Globus pallidus (tissue), 1 donor: Measurements from ENCODE around the gene ENGASE.
"Not testable (repeated sequence)": the region's sequence is repeated elsewhere in the genome, so short reads cannot be mapped to it uniquely, and the experiment has no call there.

Experiments
- DNase-seq: peaks from one replicate; pipeline ENCODE4 v3.0.0-alpha.2; 2015; ENCODE audit warnings: low spot score

The ENGASE gene

GRCh38 chr17:79053251-79053925 lies 21.2 kb upstream of the ENGASE start:
- DNase-seq, result no peak

GRCh38 chr17:79054200-79054960 lies 20.2 kb upstream of the ENGASE start:
- DNase-seq, result no peak

- DNase-seq, result no peak
These were observed 19.4 kb upstream of the ENGASE start for GRCh38 chr17:79055197-79055596.

GRCh38 chr17:79057737-79058385 lies 16.8 kb upstream of the ENGASE start:
- DNase-seq, result no peak

GRCh38 chr17:79062691-79063090 lies 11.9 kb upstream of the ENGASE start:
- no peak for DNase-seq

- DNase-seq, result no peak
These were observed 10.6 kb upstream of the ENGASE start for GRCh38 chr17:79064026-79064425.

GRCh38 chr17:79065105-79065670 lies 9.4 kb upstream of the ENGASE start:
- DNase-seq, result peak; percentile 26

- DNase-seq, result no peak
These were observed 7.7 kb upstream of the ENGASE start for GRCh38 chr17:79066963-79067362.

- DNase-seq, result no peak
These were observed 4.3 kb upstream of the ENGASE start for GRCh38 chr17:79070266-79070880.

GRCh38 chr17:79071161-79071740 lies 3.4 kb upstream of the ENGASE start:
- no peak for DNase-seq

GRCh38 chr17:79072544-79072943 lies 2.1 kb upstream of the ENGASE start:
- no peak for DNase-seq

- DNase-seq, result no peak
These were observed 1.5 kb upstream of the ENGASE start for GRCh38 chr17:79073016-79073705.

GRCh38 chr17:79073706-79074088 lies 927 bp upstream of the ENGASE start:
- DNase-seq, result no peak

- DNase-seq, result not testable (repeated sequence)
These were observed 439 bp upstream of the ENGASE start for GRCh38 chr17:79074121-79074648.

GRCh38 chr17:79075446-79075750 lies 774 bp downstream of the ENGASE start:
- DNase-seq, result no peak

GRCh38 chr17:79075861-79076406 lies 1.3 kb downstream of the ENGASE start:
- DNase-seq, result no peak

- no peak for DNase-seq
These were observed 3.0 kb downstream of the ENGASE start for GRCh38 chr17:79077587-79077986.

- no peak for DNase-seq
These were observed 4.0 kb downstream of the ENGASE start for GRCh38 chr17:79078476-79079190.

GRCh38 chr17:79079421-79080200 lies 5.0 kb downstream of the ENGASE start:
- no peak for DNase-seq

- no peak for DNase-seq
These were observed 5.7 kb downstream of the ENGASE start for GRCh38 chr17:79080349-79080748.
